Measurements from ENCODE around the gene SEMA3G.

SEMA3G gene

DNA sequence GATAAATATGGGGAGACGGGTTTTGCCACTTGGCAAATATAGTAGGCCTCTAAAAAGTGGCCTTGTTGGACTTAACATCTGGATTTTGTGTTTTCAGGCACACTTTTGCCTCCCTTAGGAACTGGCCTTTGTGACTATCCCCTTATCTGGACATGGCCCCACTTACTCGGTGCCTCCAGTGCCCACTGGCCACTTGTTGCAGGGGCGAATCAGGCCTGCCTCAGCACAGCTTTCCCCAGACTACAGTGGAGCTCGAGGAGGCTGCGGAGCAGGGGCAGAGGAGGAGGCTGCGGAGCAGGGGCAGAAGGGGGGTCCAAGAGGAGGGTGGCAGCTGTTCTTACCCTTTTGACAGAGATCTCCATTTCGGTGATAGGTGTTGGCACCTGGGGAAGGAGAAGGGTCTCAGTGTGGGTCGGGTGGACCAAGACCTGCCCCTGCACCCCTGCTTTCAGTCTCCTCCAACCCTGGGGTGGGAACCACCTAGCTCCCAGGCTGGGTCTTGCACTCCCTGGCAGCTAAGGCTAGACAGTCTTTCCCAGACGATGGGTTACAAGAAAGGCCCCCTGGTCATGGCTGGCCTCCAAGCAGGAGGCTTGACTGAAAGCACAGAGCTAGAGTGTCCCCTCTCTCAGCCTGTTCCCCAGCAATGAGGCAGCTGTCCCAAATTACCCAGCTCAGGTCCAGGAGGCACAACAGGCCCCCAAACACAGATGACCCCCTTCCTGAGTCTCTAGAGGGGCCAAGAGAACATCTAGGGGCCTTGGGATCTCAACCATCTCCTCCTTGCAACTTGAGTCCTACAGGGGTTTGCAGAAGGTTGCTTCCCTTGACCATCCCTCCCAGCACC is 6.1 kb downstream of the SEMA3G start:
- no peak for DNase-seq

DNA sequence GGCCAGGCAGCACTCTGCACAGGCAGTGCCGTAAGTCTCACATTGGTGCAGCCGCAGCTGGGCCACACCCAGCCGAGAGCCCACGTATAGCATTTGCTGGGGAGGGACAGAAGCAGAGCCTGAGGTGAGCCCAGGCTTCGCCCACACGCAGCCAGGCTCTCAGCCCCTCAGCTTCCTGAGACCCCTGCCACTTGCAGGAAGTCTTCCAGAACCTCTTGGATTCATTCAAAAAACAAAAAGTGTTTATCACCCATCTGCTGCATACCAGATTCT is 6.9 kb downstream of the SEMA3G start:
- DNase-seq = no peak

DNA sequence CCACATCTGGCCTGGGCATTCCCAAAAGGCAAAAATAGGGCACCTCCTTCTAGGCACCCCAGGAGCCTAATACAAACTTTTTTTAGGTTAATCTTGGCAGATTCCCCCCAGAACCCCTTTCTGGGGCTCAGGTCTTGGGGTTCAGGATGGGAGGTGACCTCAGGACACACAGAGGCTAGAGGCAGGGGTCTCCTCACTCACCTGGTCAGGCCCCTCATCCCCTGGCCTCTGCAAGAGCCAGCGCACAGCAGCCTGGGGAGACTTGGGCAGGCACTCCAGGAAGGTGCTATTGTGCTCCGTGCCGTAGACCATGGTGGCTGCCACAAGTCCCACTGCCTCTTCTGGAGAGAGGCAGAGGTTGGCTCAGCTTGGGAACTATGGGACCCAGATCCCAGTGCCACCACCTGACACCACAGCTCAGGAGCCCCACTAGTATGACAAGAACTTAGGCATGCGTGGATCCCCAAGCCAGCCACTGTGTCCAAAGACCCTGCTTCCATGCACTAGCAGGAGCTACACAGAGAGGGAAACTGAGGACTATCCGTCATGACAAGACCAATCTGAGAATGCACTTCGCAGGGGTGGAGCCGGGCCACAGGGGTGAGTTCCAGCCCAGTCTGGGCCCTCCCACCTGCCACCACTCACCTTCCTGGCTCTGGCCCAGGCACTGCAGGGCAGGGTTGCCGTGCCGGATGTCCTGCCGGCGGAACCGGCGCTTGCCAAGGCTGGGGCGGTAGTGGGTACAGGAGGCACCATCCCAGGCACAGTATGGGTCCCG is 7.4 kb downstream of the SEMA3G start:
- no peak for DNase-seq

DNA sequence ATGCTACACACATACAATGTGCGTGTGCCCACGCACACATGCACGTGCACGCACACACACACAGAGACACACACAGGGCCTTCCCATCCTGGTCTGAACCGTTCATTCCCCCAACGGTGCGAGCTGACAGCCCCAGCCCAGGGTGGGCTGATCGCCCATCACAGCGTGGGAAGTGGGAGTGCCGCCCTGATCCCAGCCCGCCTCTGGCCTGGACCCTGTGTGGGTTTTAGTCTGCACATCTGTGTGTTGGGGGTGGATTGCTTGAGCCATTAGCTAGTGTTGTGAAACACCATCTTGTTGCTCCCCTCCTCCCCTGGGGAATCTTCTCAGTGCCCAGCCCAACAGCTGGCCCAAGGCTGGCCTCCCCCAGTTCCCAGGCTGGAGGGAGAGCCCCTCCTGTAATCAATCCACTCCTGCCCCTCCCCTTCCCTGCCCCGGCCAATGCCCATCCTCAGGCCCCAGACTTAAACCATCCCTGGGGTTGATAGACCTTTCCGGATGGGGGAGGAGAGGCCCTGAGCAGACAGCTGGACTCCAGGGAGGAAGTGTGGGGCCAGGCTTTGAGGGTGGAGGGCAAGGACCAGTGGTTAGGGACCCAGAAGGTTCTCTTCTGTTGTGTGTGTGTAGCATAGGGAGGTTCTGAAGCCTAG is 8.3 kb downstream of the SEMA3G start:
- DNase-seq = no peak

DNA sequence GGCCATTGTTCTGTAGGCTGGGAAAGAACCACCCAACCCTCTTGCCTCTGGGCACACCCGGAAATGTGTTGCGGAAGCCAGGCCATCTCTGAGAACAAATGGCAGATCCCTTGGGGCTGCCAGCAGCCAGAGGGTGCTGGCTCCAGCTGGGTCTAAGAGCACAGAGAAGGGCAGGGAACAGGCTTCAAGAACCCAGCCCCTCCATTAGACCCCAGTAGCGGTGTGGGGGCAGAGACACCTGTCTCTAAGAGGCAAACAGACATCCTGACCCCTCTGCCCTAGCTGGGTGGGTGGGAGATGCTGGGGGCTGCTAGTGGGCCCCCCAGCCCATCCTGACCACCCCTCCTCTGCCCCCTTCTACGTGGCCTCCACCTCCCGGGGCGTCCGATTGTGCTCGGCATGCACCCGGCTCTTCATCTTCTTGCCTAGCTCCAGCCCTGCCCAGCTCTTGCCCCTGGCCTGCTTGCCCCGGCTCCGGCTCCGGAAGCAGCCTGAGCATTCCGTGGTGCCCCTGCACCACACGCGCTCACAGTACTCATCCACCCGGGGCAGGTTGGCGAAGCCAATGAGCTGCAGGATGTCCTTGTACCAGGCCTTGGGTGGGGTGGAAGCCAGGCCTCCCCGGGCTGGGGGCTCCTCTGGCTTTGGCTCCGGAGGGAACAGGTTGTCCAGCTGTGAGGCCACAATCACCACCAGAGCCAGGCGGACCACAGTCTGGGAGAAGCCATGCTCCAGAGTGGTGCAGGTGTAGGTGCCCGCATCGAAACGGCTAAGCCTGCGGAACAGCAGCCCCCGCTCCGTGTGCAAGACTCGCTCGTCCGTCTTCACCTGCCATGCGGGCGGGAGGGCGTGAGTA is 9.4 kb downstream of the SEMA3G start:
- no peak for DNase-seq

DNA sequence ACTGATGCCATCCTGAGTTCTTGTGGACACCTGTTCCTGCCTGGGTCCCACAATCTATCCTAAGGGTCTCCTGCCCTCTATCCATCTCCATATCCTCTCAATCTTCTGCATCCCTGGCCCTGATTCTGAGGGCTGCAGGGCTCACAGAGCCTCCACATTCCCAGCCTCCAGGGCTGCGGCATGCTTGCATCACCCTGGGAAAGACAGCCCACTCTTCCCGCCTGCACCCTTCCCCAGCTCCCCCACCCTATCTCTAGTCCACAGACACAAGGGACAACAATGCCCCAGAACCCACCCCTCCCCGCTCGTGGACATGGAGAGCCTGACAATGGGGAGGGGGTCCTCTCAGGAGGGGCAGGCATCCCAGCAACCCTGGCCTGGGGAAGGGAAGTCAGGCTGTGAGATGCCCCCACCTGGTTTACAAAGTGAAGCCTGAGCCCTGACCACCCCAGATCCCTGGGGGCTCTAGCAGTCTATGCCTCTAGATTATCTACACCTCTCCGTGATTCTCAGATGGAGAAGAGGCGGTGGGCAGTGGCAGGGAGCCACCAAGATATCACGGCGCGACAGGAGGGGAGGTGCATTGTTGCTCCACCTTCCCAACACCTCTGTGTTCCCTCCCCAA is 10.3 kb downstream of the SEMA3G start:
- DNase-seq = no peak

DNA sequence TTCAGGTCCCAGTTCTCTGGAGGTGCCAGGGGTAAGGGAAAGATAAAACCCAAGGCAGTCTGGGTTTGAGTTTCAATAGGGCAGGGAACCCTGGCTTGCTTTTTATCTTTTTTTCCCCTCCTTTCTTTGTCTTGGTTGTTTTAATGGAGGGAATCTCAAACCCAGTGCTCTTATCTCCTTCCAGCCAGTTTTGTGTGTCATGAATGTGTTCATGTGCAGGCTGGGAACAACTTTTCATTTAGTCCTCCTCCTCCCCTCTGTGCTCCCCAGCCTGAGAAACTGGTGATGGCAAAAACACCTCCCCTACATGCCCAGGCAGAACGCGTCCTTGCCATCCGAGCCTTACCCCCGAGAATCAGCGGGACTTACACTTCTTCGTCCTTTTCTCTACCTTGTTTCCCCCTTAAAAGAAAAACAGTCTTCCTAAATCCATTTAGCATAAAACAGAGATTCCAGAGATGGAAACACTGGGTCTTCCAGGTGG is 10.9 kb downstream of the SEMA3G start:
- DNase-seq = no peak

DNA sequence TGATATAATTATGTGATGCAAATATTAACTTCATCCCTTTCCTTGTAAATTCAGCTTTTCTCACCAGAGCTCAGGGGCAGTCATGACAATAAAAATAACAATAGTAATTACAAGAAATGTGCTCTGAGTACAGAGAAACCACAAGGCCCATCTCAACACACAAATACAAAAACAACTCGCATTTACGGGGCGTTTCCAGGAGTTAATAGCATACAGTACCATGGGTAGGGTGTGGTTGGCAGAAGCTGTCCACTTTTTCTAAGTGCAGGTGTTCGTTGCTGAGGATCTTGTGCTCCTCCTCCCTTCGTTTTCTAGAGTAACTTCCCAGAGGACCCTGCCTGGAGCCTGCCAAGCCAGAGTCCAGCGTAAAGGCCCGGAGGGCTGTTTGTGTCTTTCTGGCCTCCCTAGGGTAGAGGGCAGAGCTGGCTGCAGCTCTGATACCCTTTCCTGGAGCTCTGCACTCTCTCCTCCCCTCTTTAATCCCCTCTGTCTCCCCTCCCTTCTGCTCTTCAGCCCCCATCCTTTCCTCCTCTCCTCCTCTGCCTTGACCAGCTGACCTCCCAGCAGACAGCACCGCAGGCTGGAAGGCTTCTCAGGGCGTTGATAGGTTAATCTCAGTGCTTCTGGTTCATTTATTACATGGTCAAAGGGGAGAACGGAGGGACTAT is 11.4 kb downstream of the SEMA3G start:
- no peak for DNase-seq

DNA sequence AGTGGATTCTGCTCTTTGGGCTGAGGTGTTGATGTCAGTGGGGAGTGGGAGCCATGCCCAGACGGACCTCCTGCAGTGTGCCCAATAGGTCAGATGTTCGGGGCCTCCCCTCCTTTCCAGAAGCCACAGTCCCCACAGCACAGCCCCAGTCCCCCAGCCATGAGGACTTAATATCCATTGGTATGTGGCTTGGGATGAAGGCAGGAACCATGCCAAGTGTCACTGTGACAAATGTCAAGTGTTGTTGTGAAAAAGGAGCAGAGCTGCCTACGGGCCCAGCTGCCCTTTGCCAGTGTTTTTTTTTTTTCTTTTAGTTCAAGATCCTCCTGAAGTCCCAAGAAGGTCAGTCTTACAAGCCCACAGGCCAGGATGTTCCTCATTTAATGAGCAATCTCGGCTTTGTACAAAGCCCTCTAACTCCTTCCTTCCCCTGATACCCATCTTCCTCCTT is 12.2 kb downstream of the SEMA3G start:
- no peak for DNase-seq

DNA sequence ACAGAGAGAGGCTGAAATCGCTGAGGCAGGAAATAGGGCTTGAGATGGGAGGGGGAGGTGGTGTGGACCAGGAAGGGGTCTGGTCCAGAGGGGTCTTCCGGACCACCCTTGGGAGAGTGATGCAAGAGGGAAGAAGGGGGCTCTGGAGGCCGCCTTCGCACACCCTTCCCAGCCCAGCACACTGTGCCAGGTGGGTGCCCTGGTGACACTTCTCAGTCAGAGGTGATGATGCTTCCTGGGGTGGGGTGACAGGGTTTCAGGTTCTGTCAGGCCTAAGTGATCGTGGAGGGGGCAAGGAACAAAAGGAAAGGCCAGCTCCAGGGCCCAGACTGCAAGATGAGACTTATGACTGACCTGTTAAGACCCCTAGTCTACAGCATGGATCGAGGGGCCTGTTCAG is 12.7 kb downstream of the SEMA3G start:
- DNase-seq = no peak

DNA sequence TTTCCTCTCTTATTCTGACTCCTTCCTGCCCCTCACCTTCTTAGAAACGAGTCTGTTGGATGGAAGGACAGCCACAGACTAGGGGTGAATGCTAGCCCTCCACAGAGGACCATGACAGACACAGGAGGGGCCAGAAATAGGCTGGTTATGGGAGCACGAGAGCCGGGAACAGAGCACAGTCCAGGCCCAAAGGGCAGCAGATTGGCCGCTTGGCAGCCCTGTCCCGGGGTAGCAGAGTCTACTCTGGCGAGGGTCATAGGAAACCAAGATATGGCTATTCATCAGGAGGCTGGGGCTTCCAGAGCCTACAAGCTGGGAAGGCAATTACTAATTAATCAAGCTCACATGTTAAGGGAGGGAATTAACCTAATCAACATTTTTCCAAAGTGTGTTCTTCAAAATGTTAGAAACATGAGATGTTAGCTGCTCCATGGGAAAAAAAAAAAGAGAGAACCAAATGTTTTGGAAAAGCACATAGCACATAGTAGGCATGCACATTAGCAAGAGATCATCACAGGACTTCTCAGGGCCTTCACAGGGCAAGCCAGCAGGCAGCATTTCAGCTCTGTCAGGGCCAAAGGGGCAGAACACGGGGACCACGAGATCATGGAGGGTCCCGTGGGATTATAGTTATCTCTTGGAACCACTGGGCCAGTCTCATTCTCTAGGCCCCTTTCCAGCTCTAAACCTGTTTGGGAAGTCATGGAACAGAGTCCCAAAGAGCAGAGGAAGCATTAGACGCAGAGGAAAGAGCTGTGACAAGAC is 13.3 kb downstream of the SEMA3G start:
- no peak for DNase-seq

DNA sequence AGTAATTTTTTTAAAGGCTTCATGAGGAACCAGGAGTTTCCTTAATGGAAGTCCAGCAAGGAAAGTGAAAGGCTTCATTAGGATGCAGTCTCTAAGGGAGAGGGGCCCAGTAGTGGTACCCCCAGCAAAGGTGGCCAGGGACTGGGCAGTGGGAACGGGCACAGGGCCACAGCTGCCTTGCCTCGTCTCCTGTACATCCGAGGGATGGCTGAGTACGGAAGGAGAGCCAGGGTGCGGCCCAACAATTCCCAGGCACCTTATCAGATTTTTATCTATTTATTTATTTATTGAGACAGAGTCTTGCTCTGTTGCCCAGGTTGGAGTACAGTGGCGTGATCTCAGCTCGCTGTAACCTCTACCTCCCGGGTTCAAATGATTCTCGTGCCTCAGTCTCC is 14.5 kb downstream of the SEMA3G start:
- no peak for DNase-seq

DNA sequence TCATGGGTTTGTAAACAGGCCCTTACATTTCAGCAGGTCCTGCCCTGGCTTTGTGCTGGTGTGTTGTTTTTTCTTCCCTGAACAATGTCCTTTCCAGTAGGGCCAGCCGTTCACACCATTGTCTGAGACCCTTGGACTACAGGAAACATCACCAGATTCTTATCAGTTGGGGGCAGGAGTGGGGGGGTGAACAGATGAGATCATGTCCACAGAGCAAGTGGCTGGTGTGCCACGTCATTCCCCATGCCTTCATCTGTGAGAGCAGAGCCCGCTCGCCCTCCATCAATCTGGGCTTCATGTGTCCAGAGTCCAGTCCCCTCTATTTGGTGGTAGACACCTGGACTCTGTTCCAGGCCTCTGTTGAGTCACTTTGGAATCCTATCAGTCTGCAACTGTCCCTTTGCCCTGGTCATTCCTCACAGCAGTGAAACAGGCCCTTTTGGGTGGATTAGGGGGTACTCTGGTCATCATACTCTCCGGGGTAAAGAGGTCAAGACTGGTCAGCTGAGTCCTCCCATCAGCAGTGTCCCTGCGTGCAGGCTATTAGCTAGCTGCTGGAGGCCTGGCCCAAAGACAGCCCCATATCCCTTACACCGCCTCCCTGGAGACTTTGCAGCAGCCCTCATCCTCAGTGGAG is 15.0 kb downstream of the SEMA3G start:
- no peak for DNase-seq

DNA sequence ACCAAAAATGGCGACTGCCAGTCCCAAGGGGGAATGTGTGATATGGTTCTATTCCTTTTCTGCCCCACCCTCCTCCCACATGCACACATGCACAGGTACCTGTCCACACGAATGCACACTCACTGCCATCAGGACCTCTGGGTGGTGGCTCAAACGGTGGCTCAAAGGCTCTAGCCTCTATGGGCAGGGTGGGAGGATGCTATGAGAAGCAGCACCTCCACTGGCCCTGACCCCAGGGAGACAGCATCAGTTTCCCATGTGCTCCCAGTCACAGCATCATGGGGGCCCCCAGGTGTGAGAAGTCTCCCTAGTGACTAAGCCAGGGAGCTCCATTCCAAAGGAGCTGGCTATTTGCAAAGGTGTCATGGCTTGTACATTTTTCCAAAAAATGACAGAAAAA is 15.9 kb downstream of the SEMA3G start:
- DNase-seq = no peak

DNA sequence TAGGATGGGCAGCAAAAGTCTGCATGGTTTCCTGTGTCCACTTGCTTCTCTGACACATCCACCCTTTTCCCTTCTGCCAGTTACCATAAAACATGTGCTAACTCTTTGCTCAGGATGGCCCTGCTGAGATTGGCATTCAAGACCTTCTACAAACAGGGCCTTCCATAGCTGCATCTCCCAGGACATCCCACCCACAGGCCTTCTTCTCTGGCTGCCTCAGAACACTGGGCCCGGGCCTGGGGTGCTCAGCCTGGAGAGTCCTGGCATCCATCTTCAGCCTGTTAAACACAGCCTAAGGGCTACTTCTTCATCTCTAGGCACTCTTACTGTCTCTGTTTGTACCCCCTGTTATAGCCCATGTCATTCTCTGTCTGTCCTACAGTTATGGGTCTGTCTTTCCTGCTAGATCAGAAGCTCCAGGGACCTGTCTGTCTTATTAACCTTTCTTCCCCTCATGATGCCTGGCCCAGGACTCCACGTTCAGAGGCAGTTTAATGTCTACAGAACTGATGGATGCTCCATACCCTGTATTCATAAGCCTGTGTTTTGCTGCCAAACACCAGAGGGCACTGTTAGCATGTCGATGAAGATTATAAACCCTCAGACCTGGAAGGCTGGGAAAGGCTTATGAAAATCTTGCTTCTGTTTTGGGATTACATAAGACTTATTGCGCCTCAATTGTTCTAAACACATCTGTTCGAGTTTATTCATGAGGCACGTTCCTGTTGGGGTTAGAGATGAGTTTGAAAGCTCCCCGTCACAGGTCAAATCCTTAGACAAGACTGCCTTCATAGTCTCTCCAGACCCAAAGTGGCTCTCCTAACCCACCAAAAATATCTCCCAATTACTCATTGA is 16.5 kb downstream of the SEMA3G start:
- DNase-seq = no peak

DNA sequence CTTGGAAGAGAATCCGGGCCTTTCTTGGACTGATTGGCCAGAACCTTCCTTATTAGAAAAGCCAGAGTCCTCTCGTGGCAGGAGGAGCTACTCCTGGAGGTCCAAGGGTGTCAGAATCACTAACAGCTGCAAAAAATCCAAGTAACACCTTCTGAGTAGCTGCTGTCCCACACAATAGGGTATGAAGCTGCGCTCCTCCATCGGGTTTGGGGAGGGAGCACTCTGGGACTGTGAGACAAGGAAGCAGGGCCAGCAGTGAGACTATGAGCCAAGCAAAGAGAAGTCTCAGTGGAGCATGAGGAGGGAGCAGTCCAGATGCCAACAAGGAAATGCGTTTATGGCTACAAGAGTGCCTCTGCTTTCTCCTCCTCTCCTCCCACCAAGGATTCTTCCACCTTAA is 21.7 kb downstream of the SEMA3G start:
- no peak for DNase-seq

DNA sequence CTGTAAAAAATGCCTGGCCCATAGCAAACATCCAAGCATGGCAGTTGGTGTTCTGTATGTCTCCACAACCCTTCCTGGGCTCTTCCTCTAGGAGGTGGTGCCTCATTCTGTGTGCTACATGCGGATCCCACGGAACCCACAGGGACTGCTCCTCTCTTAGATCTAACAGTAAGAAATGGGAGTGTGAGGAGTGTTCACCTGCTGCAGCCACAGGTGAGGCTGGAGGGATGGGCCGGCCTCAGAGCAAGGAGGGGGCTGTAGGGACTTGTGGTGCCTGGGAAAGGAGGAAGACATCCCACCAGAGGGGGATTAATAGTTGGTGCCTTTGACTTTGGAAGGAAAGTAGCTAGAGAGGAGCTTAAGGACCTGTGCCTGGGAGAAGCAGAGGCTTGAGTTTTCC is 22.2 kb downstream of the SEMA3G start:
- DNase-seq = no peak

DNA sequence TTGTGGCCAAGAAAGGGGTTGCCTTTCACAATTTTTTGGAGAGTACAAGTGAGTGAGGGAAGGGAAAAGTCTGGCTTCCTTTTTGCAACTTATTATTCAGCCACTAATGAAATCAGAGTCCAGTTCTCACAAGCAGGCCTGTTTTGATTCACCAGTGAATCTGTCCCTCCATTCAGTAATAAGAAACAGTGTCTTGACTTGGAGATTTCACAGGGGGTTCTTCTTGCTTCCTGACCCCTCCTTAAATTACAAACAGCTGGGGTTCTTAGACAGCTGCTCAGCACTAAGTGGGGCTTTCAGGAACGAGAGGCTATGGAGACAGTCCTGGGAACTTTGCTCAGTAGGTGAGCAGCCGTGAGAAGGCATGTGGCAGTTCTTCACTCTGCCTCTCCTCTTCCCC is 24.5 kb downstream of the SEMA3G start:
- no peak for DNase-seq

DNA sequence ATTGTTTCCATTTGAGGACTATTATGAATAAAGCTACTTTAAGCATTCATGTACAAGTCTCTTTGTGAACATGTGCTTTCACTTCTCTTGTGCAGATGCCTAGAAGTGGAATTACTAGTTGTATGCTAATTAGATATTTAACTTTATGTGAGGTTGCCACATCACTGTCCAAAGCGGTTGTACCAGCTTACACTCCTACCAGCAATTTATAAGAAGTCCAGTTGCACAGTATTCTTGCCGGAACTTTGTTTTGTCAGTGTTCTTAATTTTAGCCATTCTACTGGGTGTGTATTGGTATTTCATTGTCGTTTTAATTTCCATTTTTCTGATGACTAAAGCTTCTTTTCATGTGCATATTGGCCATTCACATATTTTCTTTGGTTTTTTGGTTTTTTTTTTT is 29.1 kb downstream of the SEMA3G start:
- no peak for DNase-seq

DNA sequence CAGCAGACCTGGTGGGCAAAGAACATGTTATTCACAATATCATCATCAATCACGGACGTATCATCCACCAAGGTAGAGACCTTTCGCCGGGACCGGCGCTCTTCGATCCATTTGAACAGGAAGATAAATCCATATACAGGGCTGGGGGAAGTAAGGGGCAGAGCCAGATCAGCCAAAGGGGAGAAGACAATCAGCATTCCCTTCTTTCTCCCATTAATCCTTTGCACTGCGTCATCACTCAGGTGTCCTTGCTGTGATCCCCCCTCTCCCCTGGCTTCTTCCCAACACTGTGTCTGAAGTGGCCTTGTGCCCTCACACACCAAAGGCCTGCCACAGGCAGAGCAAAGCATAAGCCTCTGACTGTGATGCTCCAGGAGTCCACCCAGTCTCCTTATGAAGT is 36.4 kb downstream of the SEMA3G start:
- DNase-seq = no peak
